Naive thymus-derived CD8-positive, alpha-beta T cell (primary cell): ENCODE data around the gene ADD2. TPM values are rescaled to one million over a fixed set of nuclear protein-coding genes. Genes with fewer than 3 reads are reported as not detected.
A peak's percentile ranks its signal among the peaks of the same experiment; 100 is the strongest.
"Not testable (repeated sequence)": the region's sequence is repeated elsewhere in the genome, so short reads cannot be mapped to it uniquely, and the experiment has no call there.

Source experiments
- ATAC-seq, 2 donors: fragments of 150-1000 bp; cut with Tn5 transposase in 1 of 2; sonication (Bioruptor Pico), chemical (Tn5 transposase) in 1 of 2; 1 replicate in 1 of 2; 2 replicates in 1 of 2; pipeline ENCODE4 v1.10.0; 2021; ENCODE audit warnings: mild to moderate bottlenecking in 2 of 2, moderate library complexity in 2 of 2
- POLR2A ChIA-PET: fragments of 350-600 bp; sonication (Branson Sonifier 250); formaldehyde crosslinking; loops from one replicate; lab custom pipeline; 2021; ENCODE audit warnings: antibody characterized with exemption; lab: Charles Lee
- DNase-seq, 10 donors: peaks; one replicate each; pipeline versions ENCODE4 v3.0.0 to v3.0.0-alpha.2; 2020 to 2022
- H3K27ac Mint-ChIP-seq, 10 donors: one replicate each; pipeline ENCODE4 v1.8.0; 2020 to 2022; ENCODE audit warnings: mild to moderate bottlenecking in 10 of 10, mixed read lengths in 10 of 10, moderate library complexity in 4 of 10, inconsistent platforms in 1 of 10
- H3K27me3 Mint-ChIP-seq, 5 donors: one replicate each; pipeline ENCODE4 v1.8.0; 2021 to 2022; ENCODE audit warnings: mixed read lengths in 5 of 5
- H3K36me3 Mint-ChIP-seq, 3 donors: one replicate each; pipeline ENCODE4 v1.8.0; 2020 to 2022; ENCODE audit warnings: mixed read lengths in 3 of 3, mild to moderate bottlenecking in 2 of 3, inconsistent platforms in 1 of 3
- H3K4me1 Mint-ChIP-seq, 4 donors: one replicate each; pipeline ENCODE4 v1.8.0; 2021 to 2022; ENCODE audit warnings: mixed read lengths in 4 of 4
- H3K4me3 Mint-ChIP-seq, 10 donors: one replicate each; pipeline ENCODE4 v1.8.0; 2020 to 2022; ENCODE audit warnings: mild to moderate bottlenecking in 10 of 10, mixed read lengths in 10 of 10, moderate library complexity in 6 of 10, inconsistent platforms in 1 of 10
- H3K9me3 Mint-ChIP-seq, 9 donors: one replicate each; pipeline ENCODE4 v1.8.0; 2020 to 2022; ENCODE audit warnings: mixed read lengths in 9 of 9, mild to moderate bottlenecking in 3 of 9, inconsistent platforms in 1 of 9, moderate library complexity in 1 of 9
- polyA plus RNA-seq, 3 donors: library from polyadenylated mRNA; unstranded; fragments of 300-500 nt; fragmentation: Illumina TruSeq; gene quantifications; one replicate each; pipeline ENCODE4 v1.2.3, GENCODE V29; 2021
- total RNA-seq, 8 experiments: library from RNA in 2 of 8; stranded (reverse) in 2 of 8; gene quantifications; one replicate each; pipeline ENCODE4 v1.2.3 and lab custom pipeline; 2021 to 2026

The ADD2 gene
- total and polyA plus RNA-seq, 5 experiments from 2014 or later: 1.8 to 10.9 (median 4.7) TPM

GRCh38 chr2:70744397-70744796 lies 23.6 kb downstream of the ADD2 start:
- POLR2A ChIA-PET: no interaction called here
- peaks cover 0 to 4% (median 2%) of the 10 kb centered on the region in 9 donors for H3K9me3 Mint-ChIP-seq

GRCh38 chr2:70743677-70744076 lies 24.3 kb downstream of the ADD2 start:
- Mint-ChIP-seq H3K27me3 (peaks cover 0 to 4% (median 0%) of the 10 kb centered on the region in 5 donors), H3K4me3 (no peak overlapping the region), H3K9me3 (peaks cover 0 to 8% (median 2%) of the 10 kb centered on the region in 9 donors), H3K4me1 (peaks cover 0 to 14% (median 5%) of the 10 kb centered on the region in 4 donors), H3K36me3 (peaks cover 5 to 12% (median 6%) of the 10 kb centered on the region in 3 donors), H3K27ac (no peak overlapping the region)
- ATAC-seq: no peak
- DNase-seq: no peak
- POLR2A ChIA-PET: no interaction called here

More at GRCh38 chr2:70744397-70744796, 23.6 kb downstream of the ADD2 start:
- Mint-ChIP-seq H3K27ac (peak overlapping the region in 2 of 10 donors; percentile 10 to 20), H3K4me1 (peaks cover 0 to 14% (median 5%) of the 10 kb centered on the region in 4 donors), H3K4me3 (peak overlapping the region in 1 of 10 donors; percentile 38), H3K36me3 (peaks cover 5 to 12% (median 6%) of the 10 kb centered on the region in 3 donors), H3K27me3 (peaks cover 0 to 4% (median 0%) of the 10 kb centered on the region in 5 donors)
- DNase-seq (no peak), ATAC-seq (no peak)

GRCh38 chr2:70743068-70743467 lies 24.9 kb downstream of the ADD2 start:
- H3K27ac Mint-ChIP-seq: peak overlapping the region in 1 of 10 donors; percentile 0
- no peak for ATAC-seq
- H3K36me3 Mint-ChIP-seq: peaks cover 5 to 12% (median 6%) of the 10 kb centered on the region in 3 donors
- H3K9me3 Mint-ChIP-seq: peaks cover 0 to 9% (median 2%) of the 10 kb centered on the region in 9 donors
- POLR2A ChIA-PET: no interaction called here
- H3K4me3 Mint-ChIP-seq: no peak overlapping the region
- H3K4me1 Mint-ChIP-seq: peaks cover 0 to 11% (median 5%) of the 10 kb centered on the region in 4 donors
- DNase-seq: no peak
- H3K27me3 Mint-ChIP-seq: peaks cover 0 to 4% (median 0%) of the 10 kb centered on the region in 5 donors

- POLR2A ChIA-PET, H3K9me3 Mint-ChIP-seq, H3K27ac Mint-ChIP-seq, H3K4me3 Mint-ChIP-seq, H3K27me3 Mint-ChIP-seq, ATAC-seq, DNase-seq: not testable (repeated sequence)
- peaks cover 8 to 13% (median 9%) of the 10 kb centered on the region in 4 donors for H3K4me1 Mint-ChIP-seq
- peaks cover 5 to 12% (median 6%) of the 10 kb centered on the region in 3 donors for H3K36me3 Mint-ChIP-seq
These were observed 28.5 kb downstream of the ADD2 start for GRCh38 chr2:70739492-70739891.

GRCh38 chr2:70738159-70738558 lies 29.8 kb downstream of the ADD2 start:
- no peak overlapping the region for H3K4me3 Mint-ChIP-seq
- peaks cover 0 to 9% (median 2%) of the 10 kb centered on the region in 9 donors for H3K9me3 Mint-ChIP-seq
- DNase-seq: no peak
- ATAC-seq: no peak
- H3K27me3 Mint-ChIP-seq: peaks cover 0 to 11% (median 2%) of the 10 kb centered on the region in 5 donors
- POLR2A ChIA-PET: no interaction called here
- H3K36me3 Mint-ChIP-seq: peaks cover 5 to 12% (median 6%) of the 10 kb centered on the region in 3 donors
- H3K27ac Mint-ChIP-seq: no peak overlapping the region
- H3K4me1 Mint-ChIP-seq: peaks cover 8 to 26% (median 16%) of the 10 kb centered on the region in 4 donors

GRCh38 chr2:70735071-70735470 lies 32.9 kb downstream of the ADD2 start:
- H3K36me3 Mint-ChIP-seq: peaks cover 0 to 4% (median 0%) of the 10 kb centered on the region in 3 donors
- H3K4me1 Mint-ChIP-seq: peaks cover 8 to 29% (median 19%) of the 10 kb centered on the region in 4 donors
- H3K27me3 Mint-ChIP-seq: peaks cover 0 to 11% (median 2%) of the 10 kb centered on the region in 5 donors
- DNase-seq (no peak), ATAC-seq (no peak)
- no peak overlapping the region for H3K4me3 Mint-ChIP-seq
- peaks cover 0 to 9% (median 2%) of the 10 kb centered on the region in 9 donors for H3K9me3 Mint-ChIP-seq
- H3K27ac Mint-ChIP-seq: peak overlapping the region in 2 of 10 donors; percentile 26 to 44
- POLR2A ChIA-PET: no interaction called here

GRCh38 chr2:70733646-70734180 lies 34.3 kb downstream of the ADD2 start:
- ATAC-seq: no peak
- Mint-ChIP-seq H3K36me3 (no peaks in the 10 kb centered on the region), H3K9me3 (peaks cover 0 to 2% (median 0%) of the 10 kb centered on the region in 9 donors), H3K4me1 (peaks cover 8 to 29% (median 19%) of the 10 kb centered on the region in 4 donors), H3K27me3 (peaks cover 0 to 11% (median 2%) of the 10 kb centered on the region in 5 donors), H3K27ac (peak overlapping the region in 2 of 10 donors; percentile 2 to 55), H3K4me3 (no peak overlapping the region)
- no peak for DNase-seq
- POLR2A ChIA-PET: no interaction called here

- H3K36me3 Mint-ChIP-seq: no peaks in the 10 kb centered on the region
- ATAC-seq (no peak), DNase-seq (no peak)
- POLR2A ChIA-PET: no interaction called here
- peaks cover 9 to 29% (median 19%) of the 10 kb centered on the region in 4 donors for H3K4me1 Mint-ChIP-seq
- no peak overlapping the region for H3K4me3 Mint-ChIP-seq
- peaks cover 0 to 2% (median 0%) of the 10 kb centered on the region in 9 donors for H3K9me3 Mint-ChIP-seq
- peak overlapping the region in 3 of 10 donors; percentile 2 to 55 (median 46) for H3K27ac Mint-ChIP-seq
- peaks cover 0 to 11% (median 2%) of the 10 kb centered on the region in 5 donors for H3K27me3 Mint-ChIP-seq
These were observed 35.0 kb downstream of the ADD2 start for GRCh38 chr2:70732766-70733645.

GRCh38 chr2:70730730-70731129 lies 37.3 kb downstream of the ADD2 start:
- Mint-ChIP-seq H3K9me3 (no peaks in the 10 kb centered on the region), H3K4me1 (peaks cover 7 to 27% (median 17%) of the 10 kb centered on the region in 4 donors), H3K27me3 (peaks cover 0 to 6% (median 0%) of the 10 kb centered on the region in 5 donors), H3K36me3 (no peaks in the 10 kb centered on the region), H3K27ac (no peak overlapping the region), H3K4me3 (no peak overlapping the region)
- POLR2A ChIA-PET: no interaction called here
- DNase-seq (no peak), ATAC-seq (no peak)

GRCh38 chr2:70729647-70730046 lies 38.4 kb downstream of the ADD2 start:
- POLR2A ChIA-PET: no interaction called here
- H3K4me1 Mint-ChIP-seq: peaks cover 2 to 23% (median 10%) of the 10 kb centered on the region in 4 donors
- H3K9me3 Mint-ChIP-seq: no peaks in the 10 kb centered on the region
- no peaks in the 10 kb centered on the region for H3K36me3 Mint-ChIP-seq
- no peak overlapping the region for H3K4me3 Mint-ChIP-seq
- DNase-seq (no peak), ATAC-seq (no peak)
- no peak overlapping the region for H3K27ac Mint-ChIP-seq
- peaks cover 0 to 4% (median 0%) of the 10 kb centered on the region in 5 donors for H3K27me3 Mint-ChIP-seq

GRCh38 chr2:70728128-70728527 lies 39.9 kb downstream of the ADD2 start:
- Mint-ChIP-seq H3K27me3 (no peaks in the 10 kb centered on the region), H3K9me3 (no peaks in the 10 kb centered on the region), H3K36me3 (no peaks in the 10 kb centered on the region), H3K4me1 (peaks cover 0 to 10% (median 3%) of the 10 kb centered on the region in 4 donors), H3K27ac (no peak overlapping the region), H3K4me3 (no peak overlapping the region)
- POLR2A ChIA-PET: no interaction called here
- no peak for DNase-seq
- ATAC-seq: no peak

- POLR2A ChIA-PET: no interaction called here
- H3K4me3 Mint-ChIP-seq: no peak overlapping the region
- peak overlapping the region in 1 of 10 donors; percentile 13 for H3K27ac Mint-ChIP-seq
- no peak for ATAC-seq
- H3K36me3 Mint-ChIP-seq: no peaks in the 10 kb centered on the region
- H3K27me3 Mint-ChIP-seq: no peaks in the 10 kb centered on the region
- no peaks in the 10 kb centered on the region for H3K9me3 Mint-ChIP-seq
- H3K4me1 Mint-ChIP-seq: peaks cover 0 to 10% (median 1%) of the 10 kb centered on the region in 4 donors
- DNase-seq: no peak
These were observed 40.9 kb downstream of the ADD2 start for GRCh38 chr2:70726947-70727725.
